GM08714 (cell line): ENCODE results near the gene STXBP6.
A peak's percentile ranks its signal among the peaks of the same experiment; 100 is the strongest.

Experiments used
- H3K4me3 ChIP-seq: fragments of 200-500 bp; sonication (Bioruptor generic); 2 replicates; pipeline ENCODE4 v1.5.1; 2014; ENCODE audit warnings: mild to moderate bottlenecking, low read length, inconsistent platforms
- ZNF274 ChIP-seq: IDR thresholded peaks from 2 replicates; pipeline ENCODE4 v1.6.1; 2012; ENCODE audit warnings: mild to moderate bottlenecking, low read depth, low read length

STXBP6 gene

GRCh38 chr14:25049568-25050268, at the start of gene STXBP6:
Gene STXBP6 (minus strand): TSS chr14:25050147. CDS start chr14:24974818, 75,329 bp downstream.
- peak within 1 kb of the TSS; percentile 52; the same call in 1 of the 2 replicates for H3K4me3 ChIP-seq
- TF ChIP-seq ZNF274 = no peak

GRCh38 chr14:25097120-25097519, 47.2 kb upstream of the STXBP6 start:
- no peak for TF ChIP-seq ZNF274
- no peak overlapping the region for H3K4me3 ChIP-seq

- H3K4me3 ChIP-seq = no peak overlapping the region
- no peak for TF ChIP-seq ZNF274
Observed at GRCh38 chr14:25095736-25096437, 45.9 kb upstream of the STXBP6 start.

GRCh38 chr14:25094171-25094907, 44.4 kb upstream of the STXBP6 start:
- H3K4me3 ChIP-seq = no peak overlapping the region
- TF ChIP-seq ZNF274 = no peak

- TF ChIP-seq ZNF274 = no peak
- H3K4me3 ChIP-seq = no peak overlapping the region
Observed at GRCh38 chr14:25092258-25092740, 42.4 kb upstream of the STXBP6 start.

GRCh38 chr14:25090716-25091454, 40.9 kb upstream of the STXBP6 start:
- H3K4me3 ChIP-seq = no peak overlapping the region
- TF ChIP-seq ZNF274 = no peak

- no peak for TF ChIP-seq ZNF274
- H3K4me3 ChIP-seq = no peak overlapping the region
Observed at GRCh38 chr14:25090256-25090655, 40.3 kb upstream of the STXBP6 start.

GRCh38 chr14:25089496-25089895, 39.5 kb upstream of the STXBP6 start:
- no peak for TF ChIP-seq ZNF274
- H3K4me3 ChIP-seq = no peak overlapping the region

- no peak for TF ChIP-seq ZNF274
- no peak overlapping the region for H3K4me3 ChIP-seq
Observed at GRCh38 chr14:25086821-25087396, 37.0 kb upstream of the STXBP6 start.

- no peak for TF ChIP-seq ZNF274
Observed at GRCh38 chr14:25086081-25086480, 36.1 kb upstream of the STXBP6 start.

GRCh38 chr14:25080682-25081081, 30.7 kb upstream of the STXBP6 start:
- TF ChIP-seq ZNF274 = no peak
- no peak overlapping the region for H3K4me3 ChIP-seq

More at GRCh38 chr14:25086081-25086480, 36.1 kb upstream of the STXBP6 start:
- H3K4me3 ChIP-seq = no peak overlapping the region

- TF ChIP-seq ZNF274 = no peak
- no peak overlapping the region for H3K4me3 ChIP-seq
Observed at GRCh38 chr14:25079311-25079710, 29.4 kb upstream of the STXBP6 start.

GRCh38 chr14:25074099-25074685, 24.2 kb upstream of the STXBP6 start:
- no peak overlapping the region for H3K4me3 ChIP-seq
- TF ChIP-seq ZNF274 = no peak

GRCh38 chr14:25069879-25070278, 19.9 kb upstream of the STXBP6 start:
- TF ChIP-seq ZNF274 = no peak
- no peak overlapping the region for H3K4me3 ChIP-seq
